Measurements from ENCODE around the gene PDE6H.

PDE6H gene

GRCh38 chr12:14993117-14993516 lies 20.3 kb downstream of the PDE6H start:
- no peak for TF ChIP-seq POU2F2 (IDR thresholded peaks at IDR 0.05; ENCODE audit: low read depth, low read length)
- no peak for TF ChIP-seq PAX5 (IDR thresholded peaks at IDR 0.05; ENCODE audit: insufficient read depth, low read length, severe bottlenecking)
- no peak for TF ChIP-seq POLR2AphosphoS5 (IDR thresholded peaks at IDR 0.05; ENCODE audit: low read depth, low read length)
- no peak for TF ChIP-seq SPI1 (IDR thresholded peaks at IDR 0.05; ENCODE audit: low read depth, low read length)
- no peak for TF ChIP-seq POLR2A (IDR thresholded peaks at IDR 0.05; ENCODE audit: low read depth, low read length)
- no peak for TF ChIP-seq TAF1 (IDR thresholded peaks at IDR 0.05; ENCODE audit: low read depth, low read length)
- FAIRE-seq (no peak), DNase-seq (ENCODE audit: insufficient read length, low spot score) (no peak)

GRCh38 chr12:14993537-14994266 lies 20.9 kb downstream of the PDE6H start:
- FAIRE-seq: peak; percentile 83
- TF ChIP-seq POU2F2 (IDR thresholded peaks at IDR 0.05; ENCODE audit: low read depth, low read length) (no peak), PAX5 (IDR thresholded peaks at IDR 0.05; ENCODE audit: insufficient read depth, low read length, severe bottlenecking) (no peak), TAF1 (IDR thresholded peaks at IDR 0.05; ENCODE audit: low read depth, low read length) (no peak), POLR2AphosphoS5 (IDR thresholded peaks at IDR 0.05; ENCODE audit: low read depth, low read length) (no peak), POLR2A (IDR thresholded peaks at IDR 0.05; ENCODE audit: low read depth, low read length) (no peak), SPI1 (IDR thresholded peaks at IDR 0.05; ENCODE audit: low read depth, low read length) (no peak; the same call in none of the 2 replicates)
- no peak for DNase-seq (ENCODE audit: insufficient read length, low spot score)

GRCh38 chr12:14994610-14995009 lies 21.8 kb downstream of the PDE6H start:
- TF ChIP-seq SPI1 (IDR thresholded peaks at IDR 0.05; ENCODE audit: low read depth, low read length) (no peak), TAF1 (IDR thresholded peaks at IDR 0.05; ENCODE audit: low read depth, low read length) (no peak), PAX5 (IDR thresholded peaks at IDR 0.05; ENCODE audit: insufficient read depth, low read length, severe bottlenecking) (no peak)
- DNase-seq (ENCODE audit: insufficient read length, low spot score): no peak
- FAIRE-seq: no peak

- DNase-seq (ENCODE audit: insufficient read length, low spot score): no peak
- TF ChIP-seq POU2F2 (IDR thresholded peaks at IDR 0.05; ENCODE audit: low read depth, low read length) (no peak), POLR2AphosphoS5 (IDR thresholded peaks at IDR 0.05; ENCODE audit: low read depth, low read length) (no peak), PAX5 (IDR thresholded peaks at IDR 0.05; ENCODE audit: insufficient read depth, low read length, severe bottlenecking) (no peak), SPI1 (IDR thresholded peaks at IDR 0.05; ENCODE audit: low read depth, low read length) (no peak), TAF1 (IDR thresholded peaks at IDR 0.05; ENCODE audit: low read depth, low read length) (no peak), POLR2A (IDR thresholded peaks at IDR 0.05; ENCODE audit: low read depth, low read length) (no peak)
- FAIRE-seq: peak; percentile 51
These were observed 23.0 kb downstream of the PDE6H start for GRCh38 chr12:14995583-14996425.

GRCh38 chr12:14997998-14998397 lies 25.2 kb downstream of the PDE6H start:
- no peak for FAIRE-seq
- no peak for DNase-seq (ENCODE audit: insufficient read length, low spot score)
- TF ChIP-seq PAX5 (IDR thresholded peaks at IDR 0.05; ENCODE audit: insufficient read depth, low read length, severe bottlenecking) (no peak), TAF1 (IDR thresholded peaks at IDR 0.05; ENCODE audit: low read depth, low read length) (no peak), SPI1 (IDR thresholded peaks at IDR 0.05; ENCODE audit: low read depth, low read length) (no peak), POLR2A (IDR thresholded peaks at IDR 0.05; ENCODE audit: low read depth, low read length) (no peak), POU2F2 (IDR thresholded peaks at IDR 0.05; ENCODE audit: low read depth, low read length) (no peak), POLR2AphosphoS5 (IDR thresholded peaks at IDR 0.05; ENCODE audit: low read depth, low read length) (no peak)

GRCh38 chr12:14999021-14999694 lies 26.3 kb downstream of the PDE6H start:
- DNase-seq (ENCODE audit: insufficient read length, low spot score) (no peak), FAIRE-seq (no peak)
- TF ChIP-seq POLR2A (IDR thresholded peaks at IDR 0.05; ENCODE audit: low read depth, low read length) (no peak), POU2F2 (IDR thresholded peaks at IDR 0.05; ENCODE audit: low read depth, low read length) (no peak), POLR2AphosphoS5 (IDR thresholded peaks at IDR 0.05; ENCODE audit: low read depth, low read length) (no peak), TAF1 (IDR thresholded peaks at IDR 0.05; ENCODE audit: low read depth, low read length) (no peak), PAX5 (IDR thresholded peaks at IDR 0.05; ENCODE audit: insufficient read depth, low read length, severe bottlenecking) (no peak), SPI1 (IDR thresholded peaks at IDR 0.05; ENCODE audit: low read depth, low read length) (no peak)

GRCh38 chr12:14999695-15000365 lies 27.0 kb downstream of the PDE6H start:
- TF ChIP-seq PAX5 (IDR thresholded peaks at IDR 0.05; ENCODE audit: insufficient read depth, low read length, severe bottlenecking) (no peak), POLR2AphosphoS5 (IDR thresholded peaks at IDR 0.05; ENCODE audit: low read depth, low read length) (no peak), SPI1 (IDR thresholded peaks at IDR 0.05; ENCODE audit: low read depth, low read length) (no peak), POLR2A (IDR thresholded peaks at IDR 0.05; ENCODE audit: low read depth, low read length) (no peak), TAF1 (IDR thresholded peaks at IDR 0.05; ENCODE audit: low read depth, low read length) (no peak), POU2F2 (IDR thresholded peaks at IDR 0.05; ENCODE audit: low read depth, low read length) (no peak)
- FAIRE-seq (no peak), DNase-seq (ENCODE audit: insufficient read length, low spot score) (no peak)

GRCh38 chr12:15000575-15000974 lies 27.7 kb downstream of the PDE6H start:
- no peak for DNase-seq (ENCODE audit: insufficient read length, low spot score)
- FAIRE-seq: no peak
- TF ChIP-seq PAX5 (IDR thresholded peaks at IDR 0.05; ENCODE audit: insufficient read depth, low read length, severe bottlenecking) (no peak), SPI1 (IDR thresholded peaks at IDR 0.05; ENCODE audit: low read depth, low read length) (no peak), POU2F2 (IDR thresholded peaks at IDR 0.05; ENCODE audit: low read depth, low read length) (no peak), POLR2A (IDR thresholded peaks at IDR 0.05; ENCODE audit: low read depth, low read length) (no peak), POLR2AphosphoS5 (IDR thresholded peaks at IDR 0.05; ENCODE audit: low read depth, low read length) (no peak)
